Right renal cortex interstitium (tissue), 3 donors: Measurements from ENCODE around the gene EFNA5. TPM values are rescaled to one million over a fixed set of nuclear protein-coding genes. Genes with fewer than 3 reads are reported as not detected.

Source experiments
- DNase-seq, 3 donors: peaks; one replicate each; pipeline ENCODE4 v3.0.0-alpha.2; 2013; ENCODE audit warnings: low read depth in 3 of 3, low spot score in 2 of 3
- polyA plus RNA-seq, 3 donors: library from polyadenylated mRNA; unstranded; fragments of 120-200 nt; gene quantifications; one replicate each; pipeline ENCODE4 v1.2.1, GENCODE V29; 2013; ENCODE audit not compliant: insufficient read length in 3 of 3

The EFNA5 gene
- polyA plus RNA-seq, result 10 to 100 TPM; 24.5 to 27.5 (median 25.3) TPM

DNA sequence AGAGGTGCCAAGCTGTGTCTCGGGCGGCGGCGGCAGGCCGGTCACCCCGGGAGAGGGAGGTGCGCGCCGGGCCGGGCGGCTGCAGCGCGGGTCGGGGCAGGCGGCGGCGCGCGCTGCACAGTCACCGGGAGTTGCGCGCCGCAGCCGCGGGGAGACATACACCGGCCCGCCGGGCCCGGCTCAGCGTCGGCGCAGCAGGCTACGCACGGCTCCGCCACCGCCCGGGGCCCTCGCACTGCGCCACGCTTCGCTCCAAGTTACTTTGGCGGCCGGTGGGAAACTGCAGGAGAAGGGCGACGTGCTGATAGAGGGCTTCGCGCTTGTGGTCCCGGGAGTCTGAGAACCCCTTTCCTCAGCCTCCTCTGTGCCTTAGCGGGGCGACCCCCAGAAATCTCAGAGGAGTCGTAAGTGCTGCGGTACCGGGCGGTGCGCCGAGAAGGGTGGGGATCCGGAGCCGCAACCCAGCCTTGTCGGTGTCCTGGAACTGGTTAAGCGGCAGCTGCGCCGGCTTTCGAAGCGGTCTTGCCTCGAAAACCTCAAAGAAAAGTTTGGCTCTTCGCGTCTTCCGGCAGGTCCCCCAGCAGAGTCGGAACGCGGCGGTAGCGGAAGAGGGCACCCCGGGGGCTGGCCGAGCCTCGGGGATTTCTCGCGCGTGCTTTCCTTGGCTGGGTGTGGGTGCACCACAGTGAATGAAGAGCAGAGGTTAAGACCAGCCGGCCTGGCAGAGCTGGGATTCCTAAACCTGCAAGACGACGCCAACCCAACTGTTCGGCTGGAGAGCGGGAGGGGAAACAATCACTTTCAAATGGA lies at the start of gene EFNA5:
Gene EFNA5 (minus strand): TSS at position 6 of the 810 bp plus-strand sequence.
- DNase-seq, result peak; percentile 23 to 29 (median 27)

DNA sequence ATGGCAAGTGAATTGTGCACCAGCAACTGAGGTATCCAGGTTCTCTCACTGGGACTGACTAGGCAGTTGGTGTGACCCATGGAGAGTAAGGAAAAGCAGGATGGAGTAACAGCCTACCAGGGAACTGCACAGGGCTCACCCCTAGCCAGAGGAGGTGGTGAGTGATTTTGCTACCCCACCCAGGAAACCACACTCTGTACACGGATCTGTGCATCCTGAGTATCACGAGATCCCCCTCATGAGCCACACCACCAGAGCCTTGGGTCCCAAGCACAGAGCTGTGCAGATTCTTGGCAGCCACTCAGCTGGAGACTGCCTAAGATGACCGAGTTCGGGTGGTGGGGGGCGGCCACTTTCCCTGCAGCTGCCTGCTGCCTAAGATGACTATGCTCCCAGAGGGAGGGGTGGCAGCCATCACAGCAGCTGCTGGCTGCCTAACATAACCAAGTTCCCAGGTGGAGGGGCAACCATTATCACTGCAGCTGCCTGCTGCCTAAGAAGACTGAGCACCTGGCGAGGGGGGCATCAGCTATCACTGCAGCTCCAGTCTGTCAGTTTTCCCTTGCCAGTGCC lies 48.4 kb upstream of the EFNA5 start:
- DNase-seq, result no peak

DNA sequence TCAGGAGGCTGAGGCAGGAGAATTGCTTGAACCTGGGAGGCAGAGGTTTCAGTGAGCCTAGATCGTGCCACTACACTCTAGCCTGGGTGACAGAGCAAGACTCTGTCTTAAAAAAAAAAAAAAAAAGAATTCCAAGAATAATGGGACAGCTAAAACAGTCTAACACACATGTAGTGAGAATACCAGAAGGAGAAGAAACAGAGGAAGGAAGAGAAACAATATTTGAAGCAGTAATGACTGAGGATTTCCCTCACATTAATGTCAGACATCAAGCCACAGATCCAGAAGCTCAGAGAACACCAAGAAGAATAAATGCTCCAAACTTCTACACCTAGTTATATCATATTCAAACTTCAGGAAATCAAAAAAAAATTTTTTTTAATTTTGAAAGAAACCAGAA lies 47.1 kb upstream of the EFNA5 start:
- no peak for DNase-seq

DNA sequence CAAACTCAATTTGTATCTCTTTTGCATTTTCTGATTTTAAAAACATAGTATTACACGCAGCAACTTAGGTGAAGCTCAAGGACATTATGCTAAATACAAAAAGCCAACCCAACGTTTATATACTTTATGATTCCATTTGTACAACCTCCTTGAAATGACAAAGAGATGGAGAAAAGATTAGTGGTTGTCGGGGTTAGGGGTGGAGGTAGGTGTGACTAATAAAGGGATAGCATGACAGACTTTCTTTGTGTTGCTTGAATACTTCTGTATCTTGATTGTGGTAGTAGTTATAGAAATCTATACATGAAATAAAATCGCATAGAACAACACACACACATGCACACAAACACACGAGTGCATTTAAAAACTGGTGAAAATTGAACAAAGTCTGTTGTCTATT lies 42.5 kb upstream of the EFNA5 start:
- no peak for DNase-seq

DNA sequence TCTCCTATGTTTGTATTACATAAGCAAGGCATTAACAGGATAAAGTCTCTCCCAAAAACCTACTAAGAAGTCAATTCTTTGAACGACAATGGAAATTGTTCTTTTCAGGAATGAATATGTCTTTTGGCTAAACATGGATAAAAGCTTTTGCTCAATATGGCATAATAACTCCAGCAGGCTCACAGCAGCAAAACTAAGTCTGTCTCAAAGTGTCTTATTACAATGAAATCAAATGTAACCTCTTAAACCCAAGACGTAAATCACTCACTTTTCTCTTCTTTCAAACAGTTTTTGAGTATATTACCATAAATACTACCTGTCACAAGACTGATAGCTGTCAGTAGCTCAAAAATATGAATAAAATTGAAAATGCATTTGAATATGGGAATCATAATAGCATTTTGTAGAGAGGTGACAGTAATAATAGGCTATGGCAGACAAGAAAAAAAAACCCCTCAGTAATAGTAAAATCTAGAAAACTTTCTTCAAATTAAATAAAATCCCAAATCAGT lies 41.7 kb upstream of the EFNA5 start:
- DNase-seq, result no peak

DNA sequence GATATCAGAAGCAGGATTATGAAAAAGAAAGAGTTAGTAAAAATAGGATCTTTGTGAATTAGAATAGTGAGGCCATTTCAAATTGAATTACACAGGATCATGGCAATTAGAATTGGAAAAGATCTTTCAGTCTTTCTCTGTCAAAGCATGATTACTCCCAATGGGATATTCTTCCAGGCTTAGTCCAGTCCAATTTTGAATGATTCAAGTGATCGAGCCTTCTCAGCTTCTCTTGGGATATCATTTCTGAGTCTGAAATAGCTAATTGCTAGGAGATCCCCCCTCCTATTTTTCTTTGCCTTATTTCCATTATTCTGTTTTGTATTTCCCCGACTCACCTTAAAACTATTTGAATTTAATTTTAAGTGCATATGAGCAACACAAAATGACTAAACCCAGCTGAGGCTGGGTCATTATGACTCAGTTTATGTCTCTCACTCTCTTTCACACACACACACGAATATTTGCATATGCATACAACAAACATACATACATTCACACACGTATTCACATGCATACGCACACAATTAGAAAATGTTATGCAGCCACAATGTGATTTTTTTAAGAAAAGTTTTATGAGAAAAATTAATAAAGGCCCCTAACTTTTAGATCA lies 34.8 kb upstream of the EFNA5 start:
- DNase-seq, result no peak

DNA sequence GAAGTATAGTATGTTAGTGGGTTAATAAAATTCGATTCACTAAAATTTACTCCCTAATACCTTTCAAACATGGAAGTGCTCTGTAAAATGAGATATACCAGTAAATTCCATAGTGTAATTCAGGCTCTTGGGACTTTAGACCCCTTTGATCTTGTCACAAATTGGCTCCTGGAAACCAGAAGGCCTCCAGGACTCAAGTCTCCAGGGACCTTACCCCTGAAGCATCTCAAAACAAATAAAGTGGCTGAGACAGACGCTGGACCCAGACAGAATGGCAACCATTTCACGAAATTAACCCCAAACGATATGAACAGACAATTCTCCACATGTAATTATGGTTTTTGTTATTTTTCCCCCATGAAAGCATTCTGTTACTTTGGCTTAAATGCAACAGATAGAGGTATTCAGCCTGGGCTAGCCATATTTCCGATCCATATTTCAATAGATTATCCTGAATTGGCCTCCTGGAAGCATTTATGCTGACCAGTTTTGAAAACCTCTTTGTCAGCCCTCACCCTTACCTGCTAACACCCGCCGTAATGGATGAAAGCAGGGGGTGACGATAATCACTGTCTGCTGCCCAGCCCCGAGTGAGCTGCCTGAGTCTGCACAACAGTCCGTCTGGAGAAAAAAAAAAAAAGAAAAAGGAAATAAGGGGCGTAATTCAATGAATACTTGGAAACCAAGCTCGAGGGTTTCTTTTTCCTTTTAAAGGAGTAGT lies 34.1 kb upstream of the EFNA5 start:
- no peak for DNase-seq

DNA sequence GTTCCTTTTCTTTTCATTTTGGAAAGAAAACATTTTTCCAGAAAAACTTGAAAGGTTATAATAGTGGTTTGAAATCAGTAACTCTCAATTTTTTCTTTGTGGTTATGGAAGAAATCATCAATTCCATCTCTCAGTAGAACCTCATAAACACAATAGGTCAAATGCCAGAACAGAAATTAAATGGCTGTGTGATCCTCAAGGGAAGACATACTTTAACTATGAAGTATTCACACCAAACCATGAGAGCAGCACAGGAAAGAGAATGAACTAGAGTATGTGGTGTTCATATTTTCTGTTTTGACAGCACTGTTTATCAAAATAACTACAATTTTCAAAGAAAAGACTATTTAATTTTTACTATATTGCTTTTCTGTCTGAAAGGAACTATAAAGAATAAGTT lies 29.7 kb upstream of the EFNA5 start:
- no peak for DNase-seq

DNA sequence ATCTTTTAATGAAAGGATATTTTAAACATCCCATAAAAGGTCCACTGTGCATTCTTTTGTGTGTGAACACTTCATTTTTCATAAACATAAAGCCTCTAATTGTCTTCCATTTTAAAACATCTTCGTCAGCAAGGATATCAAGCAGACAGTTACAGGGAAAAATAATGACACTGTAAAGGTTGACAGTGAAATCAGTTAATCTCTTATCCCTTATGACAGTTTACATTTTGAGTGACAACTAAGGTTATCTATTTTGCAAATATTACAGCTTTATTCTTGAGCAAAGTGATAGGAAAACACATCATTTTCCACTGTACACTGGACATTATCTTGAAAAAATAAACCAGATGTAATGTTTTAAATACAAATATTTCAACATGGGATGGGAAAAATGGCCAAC lies 28.7 kb upstream of the EFNA5 start:
- no peak for DNase-seq

DNA sequence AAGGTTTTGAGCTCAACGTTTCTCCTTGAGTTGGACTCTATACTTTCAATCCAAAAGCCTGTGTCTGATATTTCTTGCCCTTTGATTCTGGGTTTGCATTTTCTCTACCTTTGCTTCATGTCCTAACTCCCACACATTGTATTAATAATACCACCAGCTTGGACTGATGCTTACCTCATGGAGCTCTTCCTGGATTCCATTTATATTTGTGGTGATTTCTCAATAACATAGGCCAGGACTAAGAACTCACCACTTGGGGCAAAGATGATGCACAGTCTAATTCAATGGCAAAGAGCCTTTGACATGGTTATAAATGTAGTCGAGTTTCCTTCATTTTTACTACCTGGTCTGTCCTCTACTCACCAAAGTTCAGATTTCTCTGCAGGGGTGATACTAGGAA lies 27.5 kb upstream of the EFNA5 start:
- DNase-seq, result no peak

DNA sequence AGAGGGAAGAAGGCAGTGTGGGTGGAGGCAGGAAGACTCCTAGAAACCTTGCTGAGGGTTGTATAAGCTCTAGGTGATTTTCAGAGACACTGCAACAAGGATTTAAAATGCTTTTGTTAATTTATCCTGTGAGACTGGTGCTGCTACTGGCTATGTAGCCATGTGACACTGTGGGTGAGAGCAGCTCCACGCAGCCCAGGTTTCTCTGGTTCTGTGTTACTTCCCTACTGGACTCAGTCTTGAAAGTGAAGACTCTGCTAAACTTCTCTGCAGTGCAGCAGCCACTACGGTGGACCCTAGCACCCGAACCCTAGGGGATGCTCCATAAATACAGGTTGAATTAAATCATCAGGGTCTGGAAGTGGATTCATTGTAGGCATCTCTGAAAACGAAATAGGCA lies 25.8 kb upstream of the EFNA5 start:
- DNase-seq, result no peak

DNA sequence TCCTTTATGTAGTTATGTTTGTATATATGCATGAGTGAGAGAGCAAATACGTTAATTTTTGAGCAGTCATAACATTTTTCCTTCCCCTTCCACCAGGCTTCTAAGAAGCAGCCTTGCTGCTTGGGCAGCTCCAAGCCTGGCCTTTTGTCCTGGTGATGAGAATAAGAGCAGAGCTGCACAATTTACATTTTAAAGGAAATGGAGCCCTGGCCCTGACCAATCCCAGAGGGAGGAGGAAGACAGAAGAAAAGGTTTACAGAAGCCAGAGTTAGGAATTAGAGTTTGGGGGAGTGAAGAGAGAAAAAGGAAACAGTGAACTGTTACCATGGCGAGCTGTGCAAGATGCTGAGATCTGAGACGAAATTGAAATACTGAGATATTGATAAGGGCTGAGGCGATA lies 25.3 kb upstream of the EFNA5 start:
- DNase-seq, result no peak

DNA sequence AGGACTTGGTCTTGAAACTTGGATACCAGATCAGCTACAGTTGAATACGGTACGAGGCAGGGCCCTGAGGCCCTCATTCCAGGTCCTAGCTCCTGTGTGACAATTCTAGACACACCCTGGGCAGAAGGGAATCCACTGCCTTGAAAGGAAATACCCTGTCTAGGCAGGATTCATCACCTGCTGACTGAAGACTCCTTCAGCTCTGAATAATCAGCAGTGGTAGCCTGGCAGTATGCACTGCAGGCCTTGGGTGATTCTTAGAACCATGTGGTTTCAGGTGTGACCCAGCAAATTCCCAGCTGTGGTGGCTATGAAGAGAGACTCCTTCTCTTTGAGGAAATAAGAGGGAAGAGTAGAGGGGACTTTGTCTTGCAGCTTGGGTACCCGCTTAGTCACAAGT lies 17.2 kb upstream of the EFNA5 start:
- DNase-seq, result no peak

DNA sequence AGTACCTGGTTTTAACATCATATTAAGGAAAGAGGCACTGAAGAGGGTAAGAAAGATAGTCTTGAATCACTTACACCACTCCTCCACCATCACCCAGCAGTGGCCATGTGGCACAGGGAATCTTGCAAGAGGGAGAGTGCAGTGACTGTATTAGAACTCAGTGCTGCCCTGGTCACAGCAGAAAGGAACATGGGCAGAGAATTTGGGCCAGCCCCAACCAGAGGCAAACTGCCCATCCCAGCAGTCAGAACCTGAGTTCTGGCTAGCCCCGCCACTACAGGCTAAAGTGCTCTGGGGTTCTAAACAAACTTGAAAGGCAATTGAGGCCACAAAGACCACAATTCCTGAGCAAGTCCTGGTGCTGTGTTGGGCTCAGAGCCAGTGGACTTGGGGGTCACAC lies 16.7 kb upstream of the EFNA5 start:
- no peak for DNase-seq

DNA sequence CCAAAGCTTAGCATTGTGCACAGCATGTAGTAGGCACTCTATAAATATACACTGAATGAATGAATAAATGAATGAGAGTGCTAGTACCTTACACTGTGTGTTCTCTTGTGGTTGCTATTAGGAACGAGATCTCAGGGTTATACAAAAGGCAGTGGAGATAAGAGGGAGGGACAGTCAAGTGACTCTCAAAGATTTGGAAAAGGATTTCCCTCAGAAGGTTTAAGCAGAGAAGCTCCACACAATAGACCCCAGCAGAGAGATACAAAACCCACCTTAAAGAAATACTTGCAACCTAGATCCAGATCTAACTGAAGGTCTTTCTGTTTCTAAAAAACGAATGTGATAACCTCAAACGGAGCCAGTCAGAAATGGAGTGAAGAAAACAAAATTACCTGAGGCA lies 11.8 kb upstream of the EFNA5 start:
- DNase-seq, result no peak

DNA sequence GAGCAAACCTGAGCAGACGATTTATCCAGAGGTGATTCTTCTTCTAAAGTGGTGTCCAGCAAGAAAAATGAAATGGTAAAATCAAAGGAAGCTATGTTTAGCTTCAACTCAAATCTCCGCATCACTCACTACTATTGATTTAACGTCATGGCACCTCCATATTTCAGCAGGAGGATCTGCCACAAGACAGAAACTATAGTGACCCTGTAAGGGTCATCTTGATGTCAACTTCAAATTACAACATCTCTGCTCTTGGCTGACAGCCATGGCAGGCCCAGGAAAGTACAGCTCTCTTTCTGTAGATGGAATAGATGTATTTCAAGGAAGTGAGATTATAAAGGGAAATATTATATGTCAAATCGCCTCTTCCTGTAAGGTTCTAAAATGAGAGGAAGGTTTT lies 10.1 kb upstream of the EFNA5 start:
- DNase-seq, result no peak

DNA sequence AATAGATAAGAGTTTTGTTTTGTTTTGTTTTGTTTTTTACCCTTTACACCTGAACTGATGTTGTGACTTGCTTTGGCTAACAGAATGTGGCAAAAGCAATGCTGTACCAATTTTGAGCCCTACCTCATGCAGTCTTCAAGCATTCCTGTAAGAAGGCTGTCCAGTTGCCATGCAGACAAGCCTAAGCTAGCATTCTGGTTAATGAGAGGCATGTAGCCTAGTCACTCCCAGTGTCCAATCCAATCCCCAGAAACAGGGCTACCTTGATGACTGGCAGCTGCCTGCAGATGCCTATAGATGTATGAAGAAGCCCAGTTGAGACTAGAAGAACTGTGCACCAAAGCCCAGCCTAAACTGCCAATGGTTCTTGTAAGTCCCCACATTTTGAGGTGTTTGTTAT lies 9.4 kb upstream of the EFNA5 start:
- no peak for DNase-seq

DNA sequence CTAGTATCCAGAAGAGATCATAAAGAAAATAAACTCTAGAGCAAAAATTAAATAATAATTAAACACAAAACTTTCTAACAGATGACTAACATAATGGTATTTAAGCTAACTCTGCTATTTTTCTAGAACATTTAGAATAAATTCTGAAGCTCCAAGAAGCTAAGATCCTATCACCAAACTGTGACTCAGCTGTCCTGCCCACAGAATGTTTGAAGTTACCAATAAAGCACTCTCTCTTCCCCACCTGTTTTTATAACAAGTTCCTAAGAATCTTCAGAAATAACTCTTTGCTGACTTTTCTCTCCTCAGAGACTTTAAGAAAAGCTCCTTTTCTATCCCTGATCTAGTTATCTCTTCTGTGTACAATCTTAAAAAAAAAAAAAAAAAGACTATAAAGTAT lies 6.0 kb upstream of the EFNA5 start:
- no peak for DNase-seq

DNA sequence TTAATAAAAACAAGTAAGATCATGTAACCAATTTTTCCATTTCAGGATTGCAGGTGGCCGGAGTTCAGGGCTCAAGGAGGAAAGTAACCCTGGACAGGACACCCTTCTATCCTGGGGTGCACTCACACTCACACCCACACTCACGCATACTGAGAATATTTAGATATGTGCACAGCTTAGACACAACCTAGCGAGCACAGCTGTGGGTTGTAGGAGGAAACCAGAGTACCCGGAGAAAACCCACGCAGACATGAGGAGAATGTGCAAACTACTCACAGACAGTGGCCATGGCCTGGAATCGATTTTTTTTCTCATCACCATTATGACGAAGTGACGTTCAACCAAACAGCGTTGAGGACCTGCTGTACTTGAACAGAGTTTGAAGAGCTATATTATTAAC lies 4.5 kb upstream of the EFNA5 start:
- DNase-seq, result no peak

DNA sequence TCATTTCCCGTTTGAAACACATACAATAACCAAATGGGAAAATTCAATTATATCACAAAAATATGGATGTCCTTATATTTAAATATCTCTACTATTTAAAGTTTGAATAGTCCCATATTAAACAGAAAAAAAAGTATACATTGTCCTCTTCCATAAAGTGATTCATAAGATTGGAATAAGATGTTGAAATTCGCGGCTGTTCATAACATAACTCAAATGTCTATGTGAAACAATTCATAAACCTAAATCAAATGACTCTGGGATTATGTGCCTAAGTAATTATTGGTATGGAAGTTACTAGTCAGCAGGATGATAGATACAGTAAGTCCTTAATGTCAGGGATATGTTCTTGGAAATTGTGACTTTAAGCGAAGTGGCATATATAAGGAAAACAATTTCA lies 3.9 kb upstream of the EFNA5 start:
- DNase-seq, result no peak
